Measurements from ENCODE around the gene CRADD.
"Not testable (repeated sequence)": the region's sequence is repeated elsewhere in the genome, so short reads cannot be mapped to it uniquely, and the experiment has no call there.

The CRADD gene

DNA sequence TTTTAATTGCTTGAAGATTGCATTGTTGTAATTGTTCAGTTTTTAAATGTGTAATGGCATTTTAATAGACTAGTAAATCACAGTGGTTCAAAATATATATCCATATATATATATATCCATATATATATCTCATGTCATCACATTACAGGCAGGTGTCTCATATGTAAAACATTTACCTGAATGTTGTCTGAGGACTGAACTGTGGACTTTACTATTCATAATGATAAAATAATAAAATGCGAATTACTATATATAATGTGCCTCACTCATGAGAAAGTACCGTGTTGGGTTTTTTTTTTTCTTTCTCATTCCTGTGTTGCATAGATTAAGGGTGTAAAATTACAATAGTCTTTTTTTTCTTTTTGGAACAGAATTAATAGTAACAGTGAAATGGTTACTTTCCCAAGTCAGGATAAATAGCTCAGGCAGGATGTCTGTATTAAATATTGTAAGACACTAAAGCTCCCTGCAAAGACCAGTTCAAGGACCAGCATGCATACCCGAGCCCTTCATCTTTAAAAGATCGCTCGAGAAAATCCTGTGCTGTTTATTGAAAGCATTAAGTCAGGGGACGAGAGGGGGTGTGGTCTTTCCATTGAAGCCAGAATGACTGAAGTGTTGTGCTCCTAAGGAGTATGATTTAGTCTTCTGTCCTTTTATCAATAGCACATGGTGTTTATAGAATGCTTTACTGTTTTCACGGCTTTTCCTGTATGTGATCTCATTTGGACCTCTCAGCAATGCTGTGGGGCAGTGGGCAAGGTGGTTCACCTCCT, 173.5 kb downstream of the CRADD start:
- DNase-seq, result no peak

- no peak for DNase-seq
These were observed 174.1 kb downstream of the CRADD start for GRCh38 chr12:93851257-93851671.

GRCh38 chr12:93852173-93852591, 175.0 kb downstream of the CRADD start:
- DNase-seq, result no peak

GRCh38 chr12:93853698-93854478, 176.7 kb downstream of the CRADD start:
- DNase-seq, result no peak

- no peak for DNase-seq
These were observed 178.1 kb downstream of the CRADD start for GRCh38 chr12:93855261-93855660.

DNA sequence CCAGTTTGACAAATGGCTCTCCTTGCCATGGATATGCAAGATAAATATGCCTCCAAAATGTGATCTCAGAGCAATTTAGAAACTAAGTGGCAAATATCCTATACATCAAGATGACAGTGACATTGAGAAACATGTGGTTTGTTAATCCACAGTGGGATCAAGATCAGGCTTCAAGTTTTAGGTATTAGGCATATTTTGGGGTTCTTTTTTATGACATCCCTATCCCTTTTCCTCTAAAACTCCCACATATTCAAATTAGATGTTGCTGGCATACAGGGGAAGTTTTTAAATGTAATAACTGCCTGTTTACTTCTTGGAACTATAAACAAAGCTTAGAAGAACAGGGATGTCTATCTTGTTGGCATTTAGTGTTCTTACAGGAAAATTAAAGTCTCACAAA, 179.4 kb downstream of the CRADD start:
- DNase-seq, result no peak

DNA sequence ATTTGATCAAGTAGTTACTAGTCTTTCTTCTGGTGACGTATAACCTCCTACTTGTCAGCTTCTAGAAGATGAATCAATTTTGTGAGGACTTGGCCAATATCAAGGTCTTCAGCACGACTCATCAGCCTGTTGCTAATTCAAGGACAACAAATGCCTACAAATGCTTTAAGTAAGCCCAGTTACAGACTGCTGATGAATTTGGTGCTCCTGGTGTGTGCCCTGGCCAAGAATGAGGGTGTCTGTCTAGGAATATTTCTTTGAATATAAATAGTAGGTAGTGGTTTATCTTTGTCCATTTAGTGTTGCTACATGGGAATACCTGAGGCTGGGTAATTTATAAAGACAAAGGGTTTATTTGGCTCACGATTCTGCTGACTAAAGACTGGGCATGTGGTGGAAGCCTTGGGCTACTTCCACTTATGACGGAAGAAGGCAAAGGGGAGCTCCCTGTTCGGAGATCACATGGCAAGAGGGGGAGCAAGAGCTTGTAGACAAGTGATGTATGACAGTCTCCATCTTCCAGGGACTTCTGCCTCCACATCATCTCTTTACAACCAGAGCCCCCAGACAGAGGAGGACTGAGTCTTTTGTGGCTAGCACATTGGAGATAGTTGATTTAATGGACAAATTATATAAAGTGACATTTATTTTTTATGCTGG, 180.2 kb downstream of the CRADD start:
- DNase-seq, result no peak

- DNase-seq, result no peak
These were observed 180.8 kb downstream of the CRADD start for GRCh38 chr12:93857991-93858447.

- DNase-seq, result no peak
These were observed 183.6 kb downstream of the CRADD start for GRCh38 chr12:93860668-93861373.

DNA sequence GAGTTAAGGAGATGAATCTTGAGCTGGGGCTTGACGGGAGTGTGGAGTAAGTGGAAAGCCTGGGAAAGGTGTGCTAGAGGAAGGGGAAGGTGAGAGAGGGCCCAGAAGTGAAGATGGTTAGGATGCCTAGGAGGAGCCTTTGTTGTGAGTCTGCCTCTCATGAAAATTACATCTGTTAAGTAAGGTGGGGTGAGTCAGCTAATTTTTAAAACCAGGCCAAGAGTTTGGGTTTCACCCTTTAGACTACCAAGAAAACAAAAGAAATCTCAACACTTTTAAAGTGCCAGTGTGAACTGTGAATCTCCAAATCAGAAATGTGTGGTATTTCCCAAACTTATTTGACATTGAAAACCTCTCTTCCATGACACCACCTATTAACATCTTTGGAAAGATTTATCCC, 185.2 kb downstream of the CRADD start:
- DNase-seq, result no peak

- DNase-seq, result no peak
These were observed 188.6 kb downstream of the CRADD start for GRCh38 chr12:93865751-93866150.

- no peak for DNase-seq
These were observed 191.6 kb downstream of the CRADD start for GRCh38 chr12:93868771-93869170.

DNA sequence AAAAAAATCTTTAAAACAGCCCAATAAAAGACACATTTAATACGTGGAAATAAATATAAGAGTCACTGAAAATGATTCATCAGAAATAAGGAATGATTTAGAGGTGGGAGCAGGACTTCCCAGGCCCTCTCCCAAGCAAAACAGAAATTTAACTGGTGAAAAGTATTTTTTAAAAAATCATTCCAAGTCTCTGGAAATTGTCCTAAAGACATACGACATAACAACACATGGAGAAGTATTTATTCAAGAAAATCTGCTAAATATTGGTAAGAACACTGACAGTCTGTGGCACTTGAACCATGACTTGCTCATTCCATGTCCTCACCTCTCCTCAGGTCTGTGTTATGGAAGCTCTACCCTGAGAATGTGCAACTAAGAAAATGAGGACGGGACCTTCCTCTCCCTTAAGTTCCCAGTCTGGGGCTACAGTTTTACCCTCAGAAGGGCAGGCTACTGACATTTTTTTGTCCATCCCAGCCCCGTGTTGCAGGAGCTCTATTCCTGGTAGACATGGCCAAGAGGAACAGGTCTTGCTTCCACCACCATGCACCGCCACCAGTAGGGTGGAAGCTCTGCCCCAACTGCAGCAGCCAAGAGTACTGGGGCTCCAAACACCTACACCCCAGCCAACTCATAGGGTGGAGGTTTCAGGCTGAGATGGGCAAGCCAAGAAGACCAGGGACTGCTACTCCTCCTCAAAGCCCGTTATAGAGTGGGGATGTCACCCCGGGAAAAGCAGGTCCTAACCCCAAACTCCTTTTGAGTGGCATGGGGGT, 193.0 kb downstream of the CRADD start:
- DNase-seq, result no peak

DNA sequence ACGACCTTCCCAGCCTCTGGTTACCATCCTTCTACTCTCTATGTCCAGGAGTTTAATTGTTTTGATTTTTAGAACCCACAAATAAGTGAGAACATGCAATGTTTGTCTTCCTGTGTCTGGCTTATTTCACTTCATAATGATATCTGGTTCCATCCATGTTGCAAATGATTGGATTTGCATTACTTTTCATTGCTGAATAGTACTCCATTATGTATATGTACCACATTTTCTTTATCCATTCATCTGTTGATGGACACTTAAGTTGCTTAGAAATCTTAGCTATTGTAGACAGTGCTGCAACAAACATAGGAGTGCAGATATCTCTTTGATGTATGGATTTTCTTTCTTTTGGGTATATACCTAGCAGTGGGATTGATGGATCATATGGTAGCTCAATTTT, 194.4 kb downstream of the CRADD start:
- DNase-seq, result not testable (repeated sequence)

DNA sequence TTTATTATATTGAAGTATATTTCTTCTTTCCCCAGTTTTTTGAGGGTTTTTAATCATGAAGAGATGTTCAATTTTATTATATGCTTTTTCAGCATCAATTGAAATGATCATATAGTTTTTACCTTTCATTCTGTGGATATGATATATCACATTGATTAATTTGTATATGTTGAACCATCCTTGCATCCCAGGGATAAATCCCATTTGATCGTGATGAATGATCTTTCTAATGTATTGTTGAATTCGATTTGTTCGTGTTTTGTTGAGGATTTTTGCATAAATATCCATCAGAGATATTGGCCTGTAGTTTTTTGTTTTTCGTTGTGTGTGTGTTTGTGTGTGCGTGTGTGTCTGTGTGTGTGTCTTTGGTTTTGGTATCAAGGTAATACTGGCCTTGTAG, 196.4 kb downstream of the CRADD start:
- no peak for DNase-seq

- no peak for DNase-seq
These were observed 198.0 kb downstream of the CRADD start for GRCh38 chr12:93875157-93875556.

GRCh38 chr12:93876360-93876759, 199.2 kb downstream of the CRADD start:
- no peak for DNase-seq

- DNase-seq, result no peak
These were observed 200.3 kb downstream of the CRADD start for GRCh38 chr12:93877446-93877845.

GRCh38 chr12:93879476-93880421, 202.6 kb downstream of the CRADD start:
- DNase-seq, result peak; percentile 47

GRCh38 chr12:93880853-93881522, 203.8 kb downstream of the CRADD start:
- DNase-seq, result no peak

Measured in DMS 273 treated with DMSO at 0.1 percent for 48 hours (cell line).